Measurements from ENCODE around the gene MAGEA9B. TPM values are rescaled to one million over a fixed set of nuclear protein-coding genes. Genes with fewer than 3 reads are reported as not detected.
"Not testable (repeated sequence)": the region's sequence is repeated elsewhere in the genome, so short reads cannot be mapped to it uniquely, and the experiment has no call there.

The MAGEA9B gene
- polyA plus RNA-seq, 1 donor, result not detected

DNA sequence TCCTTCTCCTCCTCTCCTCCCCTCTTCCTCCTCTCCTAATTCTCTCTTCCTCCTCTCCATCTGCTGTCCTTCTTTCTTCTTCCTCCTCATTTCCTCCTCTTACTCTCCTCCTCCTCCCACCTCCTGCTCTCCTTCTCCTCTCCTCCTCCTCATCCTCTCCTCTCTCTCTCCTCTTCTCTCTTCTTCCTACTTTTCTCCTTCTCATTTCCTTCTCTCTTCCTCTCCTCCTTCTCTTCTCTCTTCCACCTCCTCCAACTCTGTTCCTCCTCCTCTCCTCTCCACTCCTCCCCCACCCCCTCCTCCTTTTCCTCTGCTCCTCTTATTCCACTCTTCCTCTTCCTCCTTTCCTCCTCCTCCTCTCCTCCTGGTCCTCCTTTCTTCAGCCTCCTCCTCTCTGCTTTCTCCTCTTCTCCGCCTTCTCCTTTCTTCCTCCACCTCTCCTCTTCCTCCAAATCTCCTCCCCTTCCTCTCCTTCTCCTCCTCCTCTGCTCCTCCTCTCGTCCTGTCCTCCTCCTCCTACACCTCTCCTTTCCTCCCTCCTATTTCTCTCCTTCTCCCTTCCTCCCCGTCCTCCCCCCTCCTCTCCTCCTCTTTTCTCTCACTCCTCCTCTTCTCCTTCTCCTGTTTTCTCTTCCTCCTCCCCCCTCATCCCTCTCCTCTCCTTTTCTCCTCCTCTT is 52.2 kb downstream of the MAGEA9B start:
- not testable (repeated sequence) for DNase-seq; H3K9me3 ChIP-seq (ENCODE audit: control insufficient read depth, low read depth, low read length); H3K27me3 ChIP-seq (ENCODE audit: control insufficient read depth, insufficient read depth, low read length); H3K27ac ChIP-seq (ENCODE audit: low read length); H3K4me1 ChIP-seq (ENCODE audit: control insufficient read depth, insufficient read depth, low read length); H3K4me3 ChIP-seq (ENCODE audit: low read length); H3K36me3 ChIP-seq (ENCODE audit: control insufficient read depth, insufficient read depth, low read length)
- 83% methylated on average over 2 of the region's 3 CpGs for WGBS (ENCODE audit: insufficient coverage, low lambda C conversion rate)

DNA sequence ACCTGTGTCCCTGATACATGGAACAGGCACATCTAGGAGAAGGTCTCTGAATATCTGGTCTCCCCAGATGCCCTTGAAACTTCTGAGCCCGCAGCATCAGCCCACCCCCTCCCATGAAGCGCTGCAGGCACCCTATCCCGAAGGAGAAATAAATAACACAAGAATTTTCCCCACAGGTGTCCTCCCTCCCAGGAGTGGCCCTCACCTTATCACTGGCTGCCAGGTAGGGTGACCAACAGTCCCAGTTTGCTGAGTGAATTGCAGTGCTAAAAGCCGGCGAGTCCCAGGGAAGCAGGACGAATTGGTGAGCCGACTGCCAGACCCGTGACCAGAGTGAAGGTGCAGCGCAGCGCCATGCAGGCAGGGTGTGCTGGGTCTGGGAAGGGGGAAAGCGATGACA is 53.3 kb downstream of the MAGEA9B start:
- not testable (repeated sequence) for H3K27ac ChIP-seq (ENCODE audit: low read length); H3K27me3 ChIP-seq (ENCODE audit: control insufficient read depth, insufficient read depth, low read length); H3K9me3 ChIP-seq (ENCODE audit: control insufficient read depth, low read depth, low read length); H3K4me3 ChIP-seq (ENCODE audit: low read length); DNase-seq; H3K36me3 ChIP-seq (ENCODE audit: control insufficient read depth, insufficient read depth, low read length); H3K4me1 ChIP-seq (ENCODE audit: control insufficient read depth, insufficient read depth, low read length)
- WGBS (ENCODE audit: insufficient coverage, low lambda C conversion rate), result no CpG with 5 or more reads among the region's 11 CpGs

DNA sequence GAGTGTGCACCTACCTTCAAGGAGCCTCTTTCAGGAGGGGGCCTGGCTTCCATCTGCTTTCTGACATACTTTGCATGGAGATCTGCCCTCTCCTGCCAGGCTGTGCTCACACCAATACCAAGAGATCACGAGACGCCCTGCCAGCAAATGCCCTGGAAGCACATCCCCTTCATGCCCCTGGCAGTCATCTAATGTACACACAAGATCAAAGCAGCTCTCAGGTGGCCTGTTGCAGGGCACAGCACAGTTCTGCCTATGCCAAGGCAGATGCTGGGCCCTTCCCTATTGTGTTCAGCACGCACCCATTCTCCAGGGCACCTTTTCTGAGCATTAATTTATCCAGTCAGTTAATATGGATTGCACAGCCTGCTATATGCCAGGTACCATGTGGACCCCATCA is 54.4 kb downstream of the MAGEA9B start:
- not testable (repeated sequence) for H3K4me1 ChIP-seq (ENCODE audit: control insufficient read depth, insufficient read depth, low read length); DNase-seq; H3K4me3 ChIP-seq (ENCODE audit: low read length); H3K27me3 ChIP-seq (ENCODE audit: control insufficient read depth, insufficient read depth, low read length); H3K27ac ChIP-seq (ENCODE audit: low read length); H3K9me3 ChIP-seq (ENCODE audit: control insufficient read depth, low read depth, low read length); H3K36me3 ChIP-seq (ENCODE audit: control insufficient read depth, insufficient read depth, low read length)
- WGBS (ENCODE audit: insufficient coverage, low lambda C conversion rate), result no CpG with 5 or more reads among the region's 3 CpGs

Other genes with a start within 250 kb of the MAGEA9B start
- 45.0 TPM for gene IDS, start 82.2 kb downstream of the MAGEA9B start, polyA plus RNA-seq
- 18.6 TPM for gene EOLA1, start 46.4 kb downstream of the MAGEA9B start, polyA plus RNA-seq
- gene HSFX3, start 37.5 kb downstream of the MAGEA9B start, polyA plus RNA-seq, result not detected
- not detected for gene HSFX2, start 7.9 kb upstream of the MAGEA9B start, polyA plus RNA-seq
- 30.5 TPM for gene TMEM185A, start 44.3 kb upstream of the MAGEA9B start, polyA plus RNA-seq
- not detected for gene MAGEA11, start 124.6 kb upstream of the MAGEA9B start, polyA plus RNA-seq
- gene HSFX1, start 186.6 kb upstream of the MAGEA9B start, polyA plus RNA-seq, result 3.1 TPM
- not detected for gene MAGEA9, start 194.5 kb upstream of the MAGEA9B start, polyA plus RNA-seq